Tibial nerve (tissue), 4 donors: ENCODE measurements around the gene RUNX2. TPM values are rescaled to one million over a fixed set of nuclear protein-coding genes. Genes with fewer than 3 reads are reported as not detected.

Experiments used
- DNase-seq, 2 donors: peaks; one replicate each; pipeline ENCODE4 v3.0.0-alpha.2; 2019; ENCODE audit warnings: low spot score in 2 of 2
- H3K27ac ChIP-seq, 4 donors: fragments of 200-600 bp; sonication (generic) in 3 of 4; one replicate each; pipeline ENCODE4 v1.5.1; 2017 to 2019; ENCODE audit warnings: mild to moderate bottlenecking in 1 of 4
- H3K27me3 ChIP-seq, 2 donors: fragments of 200-600 bp; sonication (generic) in 1 of 2; one replicate each; pipeline versions ENCODE4 v1.5.1 to v1.6.0; 2017 to 2019
- H3K36me3 ChIP-seq, 3 donors: fragments of 200-600 bp; sonication (generic); one replicate each; pipeline ENCODE4 v1.5.1; 2018 to 2019
- H3K4me1 ChIP-seq, 4 donors: fragments of 200-600 bp; sonication (generic) in 3 of 4; one replicate each; pipeline ENCODE4 v1.5.1; 2017 to 2019
- H3K4me3 ChIP-seq, 4 donors: fragments of 200-600 bp; sonication (generic) in 3 of 4; one replicate each; pipeline ENCODE4 v1.5.1; 2017 to 2019; ENCODE audit warnings: mild to moderate bottlenecking in 1 of 4, moderate library complexity in 1 of 4
- H3K9me3 ChIP-seq, 4 donors: fragments of 200-600 bp; sonication (generic) in 3 of 4; one replicate each; pipeline ENCODE4 v1.5.1; 2017 to 2019
- CTCF ChIP-seq, 5 experiments: fragments of 200-600 bp in 3 of 5; fragments of 450-650 bp in 2 of 5; sonication (generic) in 3 of 5; IDR thresholded peaks; one replicate each; pipeline ENCODE4 v1.5.1; 2016 to 2019; ENCODE audit warnings: antibody characterized with exemption in 5 of 5, mild to moderate bottlenecking in 3 of 5, moderate library complexity in 2 of 5
- EP300 ChIP-seq, 2 donors: sonication (generic); formaldehyde crosslinking; IDR thresholded peaks; one replicate each; pipeline ENCODE4 v1.6.1; 2017; ENCODE audit warnings: antibody characterized with exemption in 2 of 2, mild to moderate bottlenecking in 1 of 2
- POLR2A ChIP-seq, 2 donors: fragments of 450-650 bp; IDR thresholded peaks; one replicate each; pipeline ENCODE4 v1.6.1; 2017; ENCODE audit warnings: antibody characterized with exemption in 2 of 2, mild to moderate bottlenecking in 2 of 2, moderate library complexity in 2 of 2
- WGBS, 2 donors: methylation state at CpG; one replicate each; pipeline ENCODE4 v1.1.5; 2018; 5-methylcytosine and 5-hydroxymethylcytosine counted together
- total RNA-seq, 4 donors: library from RNA; depleted of rRNA; stranded (reverse); fragments of >200 nt; gene quantifications; one replicate each; pipeline ENCODE4 v1.1.0, GENCODE V29; 2016

The RUNX2 gene
- total RNA-seq, 4 donors from 2014 or later, result 6.3 to 12.3 (median 7.8) TPM

- no peaks in the 10 kb centered on the region for H3K9me3 ChIP-seq
- H3K27me3 ChIP-seq, result no peaks in the 10 kb centered on the region
- no peak overlapping the region for H3K4me3 ChIP-seq
- no peak for DNase-seq
- 83 to 86% methylated on average over 5 of the region's 5 CpGs for whole genome bisulfite sequencing, 2 donors
- H3K36me3 ChIP-seq, result no peaks in the 10 kb centered on the region
- H3K27ac ChIP-seq, result no peak overlapping the region
- TF ChIP-seq POLR2A (IDR thresholded peaks at IDR 0.05) (no peak), EP300 (IDR thresholded peaks at IDR 0.05) (no peak), CTCF (IDR thresholded peaks at IDR 0.05) (no peak)
- H3K4me1 ChIP-seq, result peaks cover 0 to 8% (median 0%) of the 10 kb centered on the region in 4 donors
Observed at GRCh38 chr6:45411959-45412358, 83.8 kb downstream of the RUNX2 start.

- Histone ChIP-seq H3K27me3 (peaks cover 0 to 7% of the 10 kb centered on the region in 2 donors), H3K4me1 (peaks cover 0 to 20% (median 2%) of the 10 kb centered on the region in 4 donors), H3K4me3 (no peak overlapping the region), H3K36me3 (no peaks in the 10 kb centered on the region), H3K27ac (no peak overlapping the region), H3K9me3 (no peaks in the 10 kb centered on the region)
- WGBS, 2 donors, result 33 to 60% methylated on average over 2 of the region's 2 CpGs
- DNase-seq, result no peak
- no peak for TF ChIP-seq EP300 (IDR thresholded peaks at IDR 0.05)
- no peak for TF ChIP-seq CTCF (IDR thresholded peaks at IDR 0.05)
- no peak for TF ChIP-seq POLR2A (IDR thresholded peaks at IDR 0.05)
Observed at GRCh38 chr6:45415315-45415714, 87.2 kb downstream of the RUNX2 start.

DNA sequence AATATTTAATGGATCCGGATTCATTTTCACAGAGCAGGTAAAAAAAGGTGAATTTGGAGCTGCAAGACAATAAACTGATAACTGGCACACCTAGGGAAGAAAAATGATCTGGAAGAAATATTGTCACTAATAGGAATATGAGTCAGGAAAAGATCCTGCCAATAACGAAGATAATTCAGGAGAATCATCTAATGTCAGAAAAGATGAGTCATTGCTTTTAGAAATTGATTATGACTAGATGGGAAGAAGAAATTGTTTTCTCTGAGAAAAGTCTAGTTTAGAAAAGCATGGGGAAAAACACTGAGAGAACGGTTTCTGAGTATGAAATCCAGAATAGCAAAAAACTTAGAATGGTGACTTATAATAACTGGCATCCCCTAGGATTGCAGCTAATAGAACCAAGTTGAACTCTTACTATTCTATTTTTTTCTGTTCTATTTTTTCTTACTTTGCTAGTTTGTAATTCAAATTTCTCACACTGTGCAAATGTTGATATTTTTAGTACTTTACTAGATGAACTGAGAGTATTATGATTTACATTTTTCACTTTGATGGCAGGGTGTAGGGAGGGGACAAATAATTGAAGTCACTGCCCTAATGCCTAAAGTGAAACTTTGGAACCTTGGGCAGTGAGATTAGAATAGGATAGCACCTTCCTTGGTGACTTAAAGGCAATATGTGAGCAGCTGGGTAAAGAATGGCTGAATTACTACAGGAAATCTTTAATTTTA lies 87.8 kb downstream of the RUNX2 start:
- Histone ChIP-seq H3K4me1 (peaks cover 0 to 26% (median 2%) of the 10 kb centered on the region in 4 donors), H3K27ac (no peak overlapping the region), H3K27me3 (peaks cover 0 to 9% of the 10 kb centered on the region in 2 donors), H3K9me3 (no peaks in the 10 kb centered on the region), H3K36me3 (no peaks in the 10 kb centered on the region), H3K4me3 (no peak overlapping the region)
- 64 to 70% methylated on average over 3 of the region's 3 CpGs for WGBS, 2 donors
- TF ChIP-seq EP300 (IDR thresholded peaks at IDR 0.05), result no peak
- no peak for TF ChIP-seq CTCF (IDR thresholded peaks at IDR 0.05)
- no peak for TF ChIP-seq POLR2A (IDR thresholded peaks at IDR 0.05)
- no peak for DNase-seq

GRCh38 chr6:45416700-45417099 lies 88.6 kb downstream of the RUNX2 start:
- H3K4me1 ChIP-seq, result peaks cover 0 to 33% (median 6%) of the 10 kb centered on the region in 4 donors
- no peaks in the 10 kb centered on the region for H3K36me3 ChIP-seq
- no peak overlapping the region for H3K4me3 ChIP-seq
- DNase-seq, result no peak
- no peaks in the 10 kb centered on the region for H3K9me3 ChIP-seq
- 49 to 50% methylated on average over 2 of the region's 2 CpGs for WGBS, 2 donors
- no peak overlapping the region for H3K27ac ChIP-seq
- TF ChIP-seq EP300 (IDR thresholded peaks at IDR 0.05), result no peak
- no peak for TF ChIP-seq POLR2A (IDR thresholded peaks at IDR 0.05)
- no peak for TF ChIP-seq CTCF (IDR thresholded peaks at IDR 0.05)
- peaks cover 0 to 9% of the 10 kb centered on the region in 2 donors for H3K27me3 ChIP-seq

- no peak overlapping the region for H3K4me3 ChIP-seq
- no peaks in the 10 kb centered on the region for H3K9me3 ChIP-seq
- WGBS, 2 donors, result 92 to 96% methylated on average over 2 of the region's 2 CpGs
- DNase-seq, result no peak
- no peak overlapping the region for H3K27ac ChIP-seq
- H3K36me3 ChIP-seq, result no peaks in the 10 kb centered on the region
- H3K27me3 ChIP-seq, result peaks cover 0 to 9% of the 10 kb centered on the region in 2 donors
- TF ChIP-seq POLR2A (IDR thresholded peaks at IDR 0.05), result no peak
- peaks cover 0 to 37% (median 6%) of the 10 kb centered on the region in 4 donors for H3K4me1 ChIP-seq
Observed at GRCh38 chr6:45417436-45417835, 89.3 kb downstream of the RUNX2 start.
